OCI-LY1 (cell line): Measurements from ENCODE around the gene PFDN6.

Source experiments
- H2AFZ ChIP-seq: fragments of 200-600 bp; sonication (generic), shearing (Covaris generic); 2 replicates; pipeline ENCODE4 v1.6.0; 2014; ENCODE audit warnings: antibody characterized with exemption, mild to moderate bottlenecking, low read length
- H3F3A ChIP-seq: fragments of 200-600 bp; sonication (generic), shearing (Covaris generic); 2 replicates; pipeline ENCODE4 v1.6.0; 2014; ENCODE audit warnings: mild to moderate bottlenecking, antibody characterized with exemption, low read length, moderate library complexity; ENCODE audit not compliant: insufficient read depth
- H3K27ac ChIP-seq: fragments of 200-600 bp; sonication (generic); 2 replicates; pipeline ENCODE4 v1.5.1; 2014; ENCODE audit warnings: low read length, mixed run types, mild to moderate bottlenecking, low read depth; ENCODE audit not compliant: poor library complexity, severe bottlenecking
- H3K27me3 ChIP-seq: fragments of 200-600 bp; sonication (generic); 2 replicates; pipeline ENCODE4 v1.6.0; 2014; ENCODE audit warnings: antibody characterized with exemption, mild to moderate bottlenecking, low read length, moderate library complexity; ENCODE audit not compliant: insufficient read depth
- H3K36me3 ChIP-seq: fragments of 200-600 bp; sonication (generic); 2 replicates; pipeline ENCODE4 v1.6.1; 2014; ENCODE audit warnings: mild to moderate bottlenecking, antibody characterized with exemption, low read length, moderate library complexity, mixed read lengths; ENCODE audit not compliant: insufficient read depth
- H3K4me1 ChIP-seq: fragments of 200-600 bp; sonication (generic); 2 replicates; pipeline ENCODE4 v1.5.1; 2014; ENCODE audit warnings: mild to moderate bottlenecking, low read length, moderate library complexity; ENCODE audit not compliant: insufficient read depth, severe bottlenecking
- H3K4me2 ChIP-seq: fragments of 200-600 bp; sonication (generic), shearing (Covaris generic); 2 replicates; pipeline ENCODE4 v1.6.1; 2014; ENCODE audit warnings: low read length
- H3K4me3 ChIP-seq: fragments of 200-600 bp; sonication (generic); 2 replicates; pipeline ENCODE4 v1.5.1; 2014; ENCODE audit warnings: low read length, low read depth, mild to moderate bottlenecking, mixed read lengths; ENCODE audit not compliant: poor library complexity, severe bottlenecking
- H3K79me2 ChIP-seq: fragments of 200-600 bp; shearing (Covaris generic); 2 replicates; pipeline ENCODE4 v1.6.1; 2016; ENCODE audit warnings: mixed run types, low read length, mixed read lengths; ENCODE audit not compliant: insufficient read depth
- H3K9ac ChIP-seq: fragments of 200-600 bp; sonication (generic), shearing (Covaris generic); 2 replicates; pipeline ENCODE4 v1.6.1; 2014; ENCODE audit warnings: mild to moderate bottlenecking, low read length, mixed read lengths
- H3K9me2 ChIP-seq: fragments of 200-600 bp; sonication (generic), shearing (Covaris generic); 2 replicates; pipeline ENCODE4 v1.6.1; 2014; ENCODE audit warnings: low read depth, mild to moderate bottlenecking, low read length, mixed read lengths
- H3K9me3 ChIP-seq: fragments of 200-600 bp; shearing (Covaris generic); 2 replicates; pipeline ENCODE4 v1.6.1; 2014; ENCODE audit warnings: low read length, mixed read lengths
- H4K20me1 ChIP-seq: fragments of 200-600 bp; sonication (generic), shearing (Covaris generic); 2 replicates; pipeline ENCODE4 v1.6.0; 2016; ENCODE audit warnings: mild to moderate bottlenecking, low read length; ENCODE audit not compliant: insufficient read depth
- CTCF ChIP-seq: fragments of 200-600 bp; sonication (generic), shearing (Covaris generic); IDR thresholded peaks from 2 replicates; pipeline ENCODE4 v1.5.1; 2017; ENCODE audit warnings: mild to moderate bottlenecking, antibody characterized with exemption, low read length, moderate library complexity, mixed read lengths
- EZH2 ChIP-seq: fragments of 200-600 bp; sonication (generic), shearing (Covaris generic); IDR thresholded peaks from 2 replicates; pipeline ENCODE4 v1.8.0; 2017; ENCODE audit warnings: borderline replicate concordance, mixed run types, mild to moderate bottlenecking, antibody characterized with exemption, low read length, moderate library complexity, mixed read lengths

PFDN6 gene

GRCh38 chr6:33288141-33288920, 1.1 kb upstream of the PFDN6 start:
- H2AFZ ChIP-seq, result no peak overlapping the region
- H3K9ac ChIP-seq, result peak overlapping the region; percentile 95
- no peaks in the 10 kb centered on the region for H4K20me1 ChIP-seq
- peak overlapping the region; percentile 89 for H3K4me2 ChIP-seq
- no peaks in the 10 kb centered on the region for H3K9me3 ChIP-seq
- H3K4me1 ChIP-seq, result peaks cover 24% of the 10 kb centered on the region
- no peaks in the 10 kb centered on the region; the same call in 1 of the 2 replicates for H3F3A ChIP-seq
- no peaks in the 10 kb centered on the region for H3K9me2 ChIP-seq
- TF ChIP-seq CTCF (no peak), EZH2 (no peak)
- peak overlapping the region; percentile 98 for H3K4me3 ChIP-seq
- H3K27me3 ChIP-seq, result no peaks in the 10 kb centered on the region
- no peak overlapping the region for H3K27ac ChIP-seq
- peaks cover 64% of the 10 kb centered on the region for H3K36me3 ChIP-seq
- peaks cover 17% of the 10 kb centered on the region for H3K79me2 ChIP-seq

GRCh38 chr6:33289784-33290315, 449 bp downstream of the PFDN6 start:
- Histone ChIP-seq H3F3A (no peaks in the 10 kb centered on the region), H3K9me3 (no peaks in the 10 kb centered on the region), H3K4me2 (peak overlapping the region; percentile 89), H2AFZ (no peak overlapping the region), H3K9me2 (no peaks in the 10 kb centered on the region), H3K27me3 (no peaks in the 10 kb centered on the region), H3K27ac (peak overlapping the region; percentile 34), H3K4me1 (peaks cover 24% of the 10 kb centered on the region), H4K20me1 (no peaks in the 10 kb centered on the region), H3K9ac (peak overlapping the region; percentile 95), H3K36me3 (peaks cover 49% of the 10 kb centered on the region), H3K4me3 (peak overlapping the region; percentile 98), H3K79me2 (peaks cover 17% of the 10 kb centered on the region)
- TF ChIP-seq EZH2 (no peak), CTCF (no peak)

- H3K4me1 ChIP-seq, result peaks cover 24% of the 10 kb centered on the region
- no peaks in the 10 kb centered on the region for H3K27me3 ChIP-seq
- H2AFZ ChIP-seq, result no peak overlapping the region
- H3K9ac ChIP-seq, result peak overlapping the region; percentile 95
- H3K36me3 ChIP-seq, result peaks cover 47% of the 10 kb centered on the region
- H3K9me2 ChIP-seq, result no peaks in the 10 kb centered on the region
- H3F3A ChIP-seq, result no peaks in the 10 kb centered on the region
- H3K9me3 ChIP-seq, result no peaks in the 10 kb centered on the region
- H3K4me3 ChIP-seq, result peak overlapping the region; percentile 98
- H3K27ac ChIP-seq, result no peak overlapping the region
- H3K4me2 ChIP-seq, result peak overlapping the region; percentile 89
- no peaks in the 10 kb centered on the region for H4K20me1 ChIP-seq
- H3K79me2 ChIP-seq, result peaks cover 17% of the 10 kb centered on the region
- TF ChIP-seq EZH2 (no peak), CTCF (no peak)
Observed at GRCh38 chr6:33290459-33290858, 1.1 kb downstream of the PFDN6 start.
